H1 (cell line): ENCODE data around the gene SATB2. TPM values are rescaled to one million over a fixed set of nuclear protein-coding genes. Genes with fewer than 3 reads are reported as not detected.
A peak's percentile ranks its signal among the peaks of the same experiment; 100 is the strongest.

ENCODE experiments used
- CTCF ChIA-PET: fragments of 300-600 bp; sonication (Branson Sonifier 250); formaldehyde crosslinking; loops from one replicate; lab custom pipeline; 2021; ENCODE audit not compliant: partially characterized antibody; lab: Charles Lee
- POLR2A ChIA-PET: fragments of 300-600 bp; sonication (Branson Sonifier 250); formaldehyde crosslinking; loops from one replicate; lab custom pipeline; 2021; ENCODE audit warnings: inconsistent platforms; ENCODE audit not compliant: partially characterized antibody; lab: Charles Lee
- DNase-seq, 2 experiments: peaks; one replicate each; pipeline versions ENCODE4 v3.0.0 to v3.0.0-alpha.2; 2010 to 2022; ENCODE audit warnings: low spot score in 2 of 2, low read depth in 1 of 2, mixed read lengths in 1 of 2
- FAIRE-seq: peaks from 2 replicates; lab custom pipeline; 2011; peaks lifted over from hg19 to GRCh38; lab: Jason Lieb, UNC
- H2AFZ ChIP-seq: 2 replicates; pipeline ENCODE4 v1.8.1; 2012; ENCODE audit warnings: low read length, inconsistent platforms
- H2AK5ac ChIP-seq: 2 replicates; pipeline ENCODE4 v1.6.1; 2013; ENCODE audit warnings: low read depth, low read length
- H2BK120ac ChIP-seq: replicated peaks from 2 replicates; pipeline ENCODE3; 2013; ENCODE audit warnings: low read depth, low read length, inconsistent platforms
- H2BK12ac ChIP-seq: 2 replicates; pipeline ENCODE4 v1.6.1; 2013; ENCODE audit warnings: low read depth, low read length
- H2BK15ac ChIP-seq: 2 replicates; pipeline ENCODE4 v1.6.1; 2013; ENCODE audit warnings: low read length
- H2BK20ac ChIP-seq: 2 replicates; pipeline ENCODE4 v1.6.1; 2013; ENCODE audit warnings: low read length
- H2BK5ac ChIP-seq: 2 replicates; pipeline ENCODE4 v1.6.1; 2013; ENCODE audit warnings: low read depth, low read length
- H3K14ac ChIP-seq: 2 replicates; pipeline ENCODE4 v1.6.1; 2013; ENCODE audit warnings: inconsistent platforms; ENCODE audit not compliant: insufficient read length
- H3K18ac ChIP-seq: 2 replicates; pipeline ENCODE4 v1.6.1; 2013; ENCODE audit warnings: low read length; ENCODE audit errors: extremely low read depth
- H3K23ac ChIP-seq: 2 replicates; pipeline ENCODE4 v1.6.1; 2013; ENCODE audit warnings: inconsistent platforms; ENCODE audit not compliant: insufficient read length
- H3K23me2 ChIP-seq: 2 replicates; pipeline ENCODE4 v1.6.1; 2013; ENCODE audit warnings: low read depth, low read length
- H3K27ac ChIP-seq: 2 replicates; pipeline ENCODE4 v1.6.1; 2011; ENCODE audit warnings: low read depth, low read length, inconsistent platforms
- H3K27me3 ChIP-seq, 4 experiments: replicated peaks in 1 of 4; 1 replicate in 1 of 4; 2 replicates in 3 of 4; pipeline versions ENCODE4 v1.6.1 to v1.8.1; 2011 to 2013; ENCODE audit warnings: low read length in 3 of 4, mild to moderate bottlenecking in 3 of 4, inconsistent platforms in 2 of 4, mixed read lengths in 2 of 4, moderate library complexity in 1 of 4; ENCODE audit not compliant: control insufficient read depth in 3 of 4, insufficient read depth in 3 of 4; ENCODE audit errors: extremely low read depth in 1 of 4
- H3K36me3 ChIP-seq, 4 experiments: 2 replicates each; pipeline versions ENCODE4 v1.6.1 to v1.8.1; 2011 to 2013; ENCODE audit warnings: mild to moderate bottlenecking in 4 of 4, low read length in 3 of 4, moderate library complexity in 2 of 4, control low read depth in 1 of 4, inconsistent platforms in 1 of 4; ENCODE audit not compliant: insufficient read depth in 4 of 4, control insufficient read depth in 2 of 4
- H3K4ac ChIP-seq: replicated peaks from 2 replicates; pipeline ENCODE3; 2013; ENCODE audit warnings: low read length, low read depth, mixed read lengths, inconsistent platforms; ENCODE audit not compliant: insufficient read length
- H3K4me1 ChIP-seq, 4 experiments: replicated peaks in 1 of 4; 1 replicate in 1 of 4; 2 replicates in 3 of 4; pipeline versions ENCODE4 v1.6.1 to v1.8.1; 2011 to 2013; ENCODE audit warnings: low read length in 3 of 4, inconsistent platforms in 2 of 4, mixed read lengths in 1 of 4; ENCODE audit not compliant: insufficient read depth in 4 of 4, control insufficient read depth in 3 of 4
- H3K4me2 ChIP-seq, 2 experiments: 2 replicates each; pipeline versions ENCODE4 v1.6.1 to v1.8.1; 2011 to 2013; ENCODE audit warnings: low read depth in 2 of 2, low read length in 2 of 2, control low read depth in 1 of 2, inconsistent platforms in 1 of 2, mild to moderate bottlenecking in 1 of 2; ENCODE audit not compliant: insufficient read depth in 1 of 2
- H3K4me3 ChIP-seq, 4 experiments: fragments of 200-600, 300-600 bp in 1 of 4; sonication (generic), shearing (Covaris generic), sonication (Bioruptor Twin) in 1 of 4; 2 replicates each; pipeline versions ENCODE4 v1.5.1 to v1.8.1; 2011 to 2016; ENCODE audit warnings: low read length in 4 of 4, low read depth in 3 of 4, control low read depth in 2 of 4, inconsistent platforms in 2 of 4, mild to moderate bottlenecking in 2 of 4, mixed read lengths in 1 of 4, moderate library complexity in 1 of 4; ENCODE audit not compliant: insufficient read depth in 2 of 4; ENCODE audit errors: extremely low read depth in 1 of 4
- H3K56ac ChIP-seq: replicated peaks from 2 replicates; pipeline ENCODE3; 2013; ENCODE audit warnings: low read depth, mild to moderate bottlenecking, mixed read lengths, low read length, inconsistent platforms; ENCODE audit not compliant: insufficient read length
- H3K79me1 ChIP-seq: 2 replicates; pipeline ENCODE4 v1.6.1; 2013; ENCODE audit warnings: low read depth, low read length, control low read depth
- H3K79me2 ChIP-seq, 2 experiments: 2 replicates each; pipeline versions ENCODE4 v1.6.1 to v1.8.1; 2012 to 2013; ENCODE audit warnings: low read length in 2 of 2, mild to moderate bottlenecking in 2 of 2, inconsistent platforms in 1 of 2; ENCODE audit not compliant: insufficient read depth in 2 of 2, control insufficient read depth in 1 of 2
- H3K9ac ChIP-seq, 4 experiments: replicated peaks in 1 of 4; 1 replicate in 1 of 4; 2 replicates in 3 of 4; pipeline versions ENCODE4 v1.6.1 to v1.8.1; 2011 to 2013; ENCODE audit warnings: low read depth in 3 of 4, low read length in 3 of 4, control low read depth in 2 of 4, mild to moderate bottlenecking in 2 of 4, moderate library complexity in 2 of 4, inconsistent platforms in 1 of 4; ENCODE audit errors: extremely low read depth in 1 of 4
- H3K9me3 ChIP-seq, 2 experiments: 2 replicates each; pipeline versions ENCODE4 v1.6.1 to v1.8.1; 2012 to 2013; ENCODE audit warnings: mild to moderate bottlenecking in 2 of 2, moderate library complexity in 2 of 2, control low read depth in 1 of 2, inconsistent platforms in 1 of 2, low read depth in 1 of 2, low read length in 1 of 2, mixed read lengths in 1 of 2; ENCODE audit not compliant: insufficient read depth in 2 of 2
- H4K20me1 ChIP-seq, 2 experiments: replicated peaks in 1 of 2; 2 replicates each; pipeline versions ENCODE3 to v1.8.1; 2011 to 2013; ENCODE audit warnings: inconsistent platforms in 2 of 2, low read length in 2 of 2, mild to moderate bottlenecking in 1 of 2; ENCODE audit not compliant: insufficient read depth in 2 of 2, control insufficient read depth in 1 of 2
- H4K5ac ChIP-seq: 2 replicates; pipeline ENCODE4 v1.6.1; 2013; ENCODE audit warnings: low read length, low read depth, mixed read lengths, inconsistent platforms; ENCODE audit not compliant: insufficient read length
- H4K8ac ChIP-seq: 2 replicates; pipeline ENCODE4 v1.8.0; 2013; ENCODE audit warnings: mild to moderate bottlenecking, moderate library complexity, low read length, inconsistent platforms; ENCODE audit not compliant: insufficient read depth; ENCODE audit errors: extremely low read depth
- H4K91ac ChIP-seq: replicated peaks from 2 replicates; pipeline ENCODE3; 2013; ENCODE audit warnings: low read length, mixed read lengths, inconsistent platforms; ENCODE audit not compliant: insufficient read length
- CBX8 ChIP-seq: fragments of 300-800, 300-1000 bp; sonication (generic); IDR thresholded peaks from 2 replicates; pipeline ENCODE4 v1.7.1; 2016; ENCODE audit warnings: low read depth, low read length, borderline replicate concordance
- EGR1 ChIP-seq: IDR thresholded peaks from 2 replicates; pipeline ENCODE4 v1.6.1; 2011; ENCODE audit warnings: low read depth, low read length, borderline replicate concordance
- EZH2 ChIP-seq: fragments of 200-600 bp; sonication (generic); IDR thresholded peaks from 2 replicates; pipeline ENCODE4 v1.7.1; 2012; ENCODE audit warnings: low read depth, mild to moderate bottlenecking, moderate library complexity, low read length, inconsistent platforms; ENCODE audit not compliant: severe bottlenecking
- JUN ChIP-seq: IDR thresholded peaks from 2 replicates; pipeline ENCODE4 v1.6.1; 2011; ENCODE audit warnings: low read depth, mild to moderate bottlenecking, improper control_type of control experiment, low read length
- MAFK ChIP-seq: IDR thresholded peaks from 2 replicates; pipeline ENCODE4 v1.6.1; 2012; ENCODE audit warnings: low read depth, mild to moderate bottlenecking, improper control_type of control experiment, low read length
- RNF2 ChIP-seq: fragments of 200-900, 300-1000 bp; sonication (generic); IDR thresholded peaks from 2 replicates; pipeline ENCODE4 v1.7.1; 2016; ENCODE audit warnings: borderline replicate concordance, low read depth, mild to moderate bottlenecking, antibody characterized with exemption, low read length; ENCODE audit not compliant: poor library complexity, severe bottlenecking; ENCODE audit errors: missing control alignments
- WGBS, 2 experiments: shearing (Covaris generic) in 1 of 2; methylation state at CpG; one replicate each; pipeline versions ENCODE4 v1.1.6 to v1.1.7; 2013 to 2015; ENCODE audit warnings: low lambda C conversion rate in 2 of 2, mixed read lengths in 2 of 2, inconsistent platforms in 1 of 2, low coverage in 1 of 2, missing lambda C conversion rate in 1 of 2; ENCODE audit not compliant: insufficient replicate concordance in 2 of 2, insufficient coverage in 1 of 2, insufficient read length in 1 of 2; ENCODE audit errors: extremely low coverage in 1 of 2, missing lambda C conversion rate in 1 of 2; 5-methylcytosine and 5-hydroxymethylcytosine counted together
- polyA plus RNA-seq, 7 experiments: library from polyadenylated mRNA; depleted of rRNA in 3 of 7; stranded (reverse) in 5 of 7; unstranded in 2 of 7; fragments of >200 nt in 5 of 7; fragments of 200-250 nt in 2 of 7; gene quantifications; 1 replicate in 5 of 7; 2 replicates in 1 of 7; 4 replicates in 1 of 7; pipeline versions ENCODE4 v1.2.1 to v1.2.3, GENCODE V29; 2011 to 2013; ENCODE audit warnings: missing spikeins in 2 of 7, mixed read lengths in 2 of 7
- total RNA-seq: library from RNA; stranded (reverse); fragmentation: NEBNext Ultra II Directional; extraction: Animal tissue kit (Norgen Biotek cat#: 25700); gene quantifications from 2 replicates; pipeline ENCODE4 v1.2.1, GENCODE V29; 2021

The SATB2 gene
- total and polyA plus RNA-seq, 2 of the 8 experiments (the other 6 are each of a cell fraction or from before 2014, with no cell fraction given): 1.3 to 5.7 TPM

GRCh38 chr2:199469514-199470360 is 12.0 kb upstream of the SATB2 start:
- Histone ChIP-seq H3K27me3 (peaks cover 59 to 79% (median 73%) of the 10 kb centered on the region in 4 experiments), H2BK12ac (no peak overlapping the region), H3K9me3 (no peaks in the 10 kb centered on the region), H3K4me2 (peak overlapping the region; percentile 87 to 92), H2BK120ac (no peak overlapping the region), H3K56ac (no peak overlapping the region), H2BK15ac (no peak overlapping the region), H3K18ac (no peak overlapping the region), H3K23ac (no peak overlapping the region), H3K4ac (no peak overlapping the region), H3K4me1 (peaks cover 8 to 36% (median 18%) of the 10 kb centered on the region in 4 experiments), H3K27ac (no peak overlapping the region), H3K23me2 (peaks cover 15% of the 10 kb centered on the region; the same call in 1 of the 2 replicates), H3K36me3 (peaks cover 0 to under 1% (median 0%) of the 10 kb centered on the region in 4 experiments; a peak in 1 of 8 replicates), H3K4me3 (peak overlapping the region; percentile 21 to 60 (median 36); a peak in 5 of 8 replicates), H4K5ac (no peak overlapping the region), H3K9ac (no peak overlapping the region), H4K91ac (no peak overlapping the region), H2BK20ac (no peak overlapping the region), H2BK5ac (no peak overlapping the region), H4K8ac (no peak overlapping the region; the same call in 1 of the 2 replicates), H2AK5ac (no peak overlapping the region), H4K20me1 (peaks cover 4 to 5% of the 10 kb centered on the region in 2 experiments), H3K79me1 (no peaks in the 10 kb centered on the region), H2AFZ (no peak overlapping the region), H3K14ac (no peak overlapping the region), H3K79me2 (no peaks in the 10 kb centered on the region)
- FAIRE-seq (peak; percentile 48), DNase-seq (peak in 1 of 2 experiments; percentile 54)
- TF ChIP-seq EGR1: 0 out of 2 replicates have a peak, but pooled peaks have one; percentile 9
- no peak for TF ChIP-seq JUN
- no peak for TF ChIP-seq MAFK
- TF ChIP-seq RNF2: peak; percentile 58
- TF ChIP-seq EZH2: peak; percentile 88
- TF ChIP-seq CBX8: 0 out of 2 replicates have a peak, but pooled peaks have one; percentile 5
- CTCF ChIA-PET: interaction anchor here (0.6 to 12.1 kb wide), 22 partner anchors 11 to 1155 kb away, joined by 3 to 298 read pairs (median 4); no protein-coding TSS in a partner anchor
- POLR2A ChIA-PET: interaction anchor here (0.6 to 5.9 kb wide), 3 partner anchors 11 to 37 kb away, joined by 3 to 32 read pairs (median 3); partner anchors contain the start of gene SATB2
- WGBS, 2 experiments: 4% methylated on average over 25 of the region's 30 CpGs; no CpG with 5 or more reads in 1 of the 2 experiments
